HL-60 (cell line): ENCODE data around the gene PIRT.

Experiments used
- DNase-seq, 2 experiments: peaks; one replicate each; pipeline ENCODE4 v3.0.0-alpha.2; 2010 to 2020; ENCODE audit warnings: low read depth in 1 of 2, low spot score in 1 of 2
- H3K27ac ChIP-seq: fragments of 250-450 bp; sonication (Bioruptor Pico); replicated peaks from 2 replicates; pipeline ENCODE4 v1.5.1; 2020; ENCODE audit warnings: mild to moderate bottlenecking, moderate library complexity
- H3K27me3 ChIP-seq: fragments of 250-450 bp; sonication (Bioruptor Pico); 2 replicates; pipeline ENCODE4 v1.5.1; 2021; ENCODE audit warnings: mild to moderate bottlenecking, moderate library complexity; ENCODE audit not compliant: insufficient read depth, poor library complexity, severe bottlenecking
- H3K4me3 ChIP-seq: replicated peaks from 2 replicates; pipeline ENCODE4 v1.5.1; 2011; ENCODE audit warnings: mild to moderate bottlenecking, control low read depth, low read length; ENCODE audit not compliant: insufficient read depth
- CTCF ChIP-seq: IDR thresholded peaks from one replicate; pipeline ENCODE4 v1.5.1; 2011; ENCODE audit warnings: low read length, control low read depth, inconsistent platforms; ENCODE audit not compliant: insufficient read depth
- GABPA ChIP-seq: IDR thresholded peaks from 2 replicates; pipeline ENCODE4 v1.6.1; 2012; ENCODE audit warnings: low read depth
- POLR2AphosphoS5 ChIP-seq: IDR thresholded peaks from 2 replicates; pipeline ENCODE4 v1.6.1; 2012; ENCODE audit warnings: low read depth
- SPI1 ChIP-seq: IDR thresholded peaks from 2 replicates; pipeline ENCODE4 v1.6.1; 2012; ENCODE audit warnings: low read depth, mild to moderate bottlenecking, borderline replicate concordance
- TF ChIP-seq, protein P1 (sequence below): IDR thresholded peaks from 2 replicates; pipeline ENCODE4 v1.6.1; 2012; ENCODE audit warnings: low read depth; ENCODE audit not compliant: insufficient replicate concordance

The PIRT gene

GRCh38 chr17:10790491-10791401 is 47.1 kb downstream of the PIRT start:
- no peak for DNase-seq
- TF ChIP-seq POLR2AphosphoS5: no peak
- no peak for TF ChIP-seq CTCF
- TF ChIP-seq, protein P1, sequence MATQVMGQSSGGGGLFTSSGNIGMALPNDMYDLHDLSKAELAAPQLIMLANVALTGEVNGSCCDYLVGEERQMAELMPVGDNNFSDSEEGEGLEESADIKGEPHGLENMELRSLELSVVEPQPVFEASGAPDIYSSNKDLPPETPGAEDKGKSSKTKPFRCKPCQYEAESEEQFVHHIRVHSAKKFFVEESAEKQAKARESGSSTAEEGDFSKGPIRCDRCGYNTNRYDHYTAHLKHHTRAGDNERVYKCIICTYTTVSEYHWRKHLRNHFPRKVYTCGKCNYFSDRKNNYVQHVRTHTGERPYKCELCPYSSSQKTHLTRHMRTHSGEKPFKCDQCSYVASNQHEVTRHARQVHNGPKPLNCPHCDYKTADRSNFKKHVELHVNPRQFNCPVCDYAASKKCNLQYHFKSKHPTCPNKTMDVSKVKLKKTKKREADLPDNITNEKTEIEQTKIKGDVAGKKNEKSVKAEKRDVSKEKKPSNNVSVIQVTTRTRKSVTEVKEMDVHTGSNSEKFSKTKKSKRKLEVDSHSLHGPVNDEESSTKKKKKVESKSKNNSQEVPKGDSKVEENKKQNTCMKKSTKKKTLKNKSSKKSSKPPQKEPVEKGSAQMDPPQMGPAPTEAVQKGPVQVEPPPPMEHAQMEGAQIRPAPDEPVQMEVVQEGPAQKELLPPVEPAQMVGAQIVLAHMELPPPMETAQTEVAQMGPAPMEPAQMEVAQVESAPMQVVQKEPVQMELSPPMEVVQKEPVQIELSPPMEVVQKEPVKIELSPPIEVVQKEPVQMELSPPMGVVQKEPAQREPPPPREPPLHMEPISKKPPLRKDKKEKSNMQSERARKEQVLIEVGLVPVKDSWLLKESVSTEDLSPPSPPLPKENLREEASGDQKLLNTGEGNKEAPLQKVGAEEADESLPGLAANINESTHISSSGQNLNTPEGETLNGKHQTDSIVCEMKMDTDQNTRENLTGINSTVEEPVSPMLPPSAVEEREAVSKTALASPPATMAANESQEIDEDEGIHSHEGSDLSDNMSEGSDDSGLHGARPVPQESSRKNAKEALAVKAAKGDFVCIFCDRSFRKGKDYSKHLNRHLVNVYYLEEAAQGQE: no peak
- TF ChIP-seq SPI1: no peak
- no peak for TF ChIP-seq GABPA
- H3K4me3 ChIP-seq: no peak overlapping the region
- no peak overlapping the region for H3K27ac ChIP-seq
- no peaks in the 10 kb centered on the region for H3K27me3 ChIP-seq

- no peak for DNase-seq
Measured at GRCh38 chr17:10789694-10790271, 48.1 kb downstream of the PIRT start.

More at GRCh38 chr17:10789694-10790271, 48.1 kb downstream of the PIRT start:
- no peaks in the 10 kb centered on the region for H3K27me3 ChIP-seq
- no peak overlapping the region for H3K27ac ChIP-seq
- TF ChIP-seq CTCF (no peak), GABPA (no peak), POLR2AphosphoS5 (no peak)
- TF ChIP-seq, protein P1: no peak
- H3K4me3 ChIP-seq: no peak overlapping the region
